ENCODE results near the gene NXPE3.

Gene NXPE3

DNA sequence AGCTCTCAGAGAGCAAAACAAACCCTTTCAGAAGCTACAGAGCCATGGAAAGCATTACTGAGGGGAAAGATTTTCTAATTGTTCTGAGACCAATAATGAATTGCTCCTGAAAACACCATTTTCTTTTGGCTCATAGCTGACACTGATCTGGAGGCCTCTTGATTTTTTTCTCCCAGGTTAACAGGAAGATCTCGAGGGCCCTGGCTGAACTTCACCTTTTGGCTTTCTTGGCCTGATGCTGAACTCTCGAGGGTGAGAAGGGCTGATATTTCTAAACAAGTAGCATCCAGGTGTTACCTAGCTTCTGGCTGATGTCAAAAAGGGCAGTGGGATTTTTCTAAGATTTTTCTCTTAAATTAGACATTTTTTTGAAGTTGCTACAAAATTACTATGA, 50.4 kb downstream of the NXPE3 start:
- DNase-seq (ENCODE audit: low spot score), result no peak

DNA sequence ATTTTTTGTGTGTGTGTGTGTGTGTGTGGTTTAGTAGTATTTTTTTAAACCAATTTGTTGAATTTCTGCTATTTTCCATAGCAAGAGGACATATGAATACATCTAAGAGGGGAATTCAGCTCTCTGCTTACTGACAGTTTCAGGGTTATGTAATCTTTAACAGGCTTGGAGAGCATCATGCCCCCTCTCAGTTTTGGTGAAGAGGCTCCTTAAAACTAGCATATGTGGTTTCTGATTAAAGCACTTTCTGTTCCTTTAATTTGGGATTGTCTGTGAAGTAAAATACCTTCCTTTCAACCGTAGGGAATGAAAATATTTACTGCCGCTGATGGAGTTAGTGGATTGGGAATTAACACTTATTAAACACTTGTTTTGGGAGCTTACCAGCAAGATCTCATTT, 50.9 kb downstream of the NXPE3 start:
- DNase-seq (ENCODE audit: low spot score), result no peak

DNA sequence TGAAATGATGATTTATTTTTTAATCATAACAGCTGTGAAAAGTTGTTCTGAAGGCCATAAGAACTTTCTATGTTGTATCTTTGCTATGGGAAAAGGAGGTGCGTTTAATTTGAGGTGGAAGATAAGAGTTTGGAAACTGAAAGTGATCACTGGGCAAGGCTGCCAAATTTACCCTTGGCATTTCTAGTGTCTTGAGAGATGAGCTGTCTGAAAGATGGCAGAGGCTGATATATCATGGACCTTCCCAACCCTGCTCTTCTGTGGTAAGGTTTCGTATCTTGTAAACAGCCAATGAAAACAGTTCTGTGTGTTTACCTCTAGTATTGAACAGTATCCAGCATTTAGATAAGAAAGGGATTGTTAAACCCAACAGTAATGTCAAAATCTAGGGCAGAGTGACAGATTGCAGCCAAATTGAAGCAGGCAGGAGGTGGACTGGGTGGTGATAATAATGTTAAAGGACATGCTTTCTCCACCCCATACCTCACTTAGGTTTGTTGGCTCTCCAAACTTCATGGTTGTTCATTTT, 54.5 kb downstream of the NXPE3 start:
- DNase-seq (ENCODE audit: low spot score), result no peak

DNA sequence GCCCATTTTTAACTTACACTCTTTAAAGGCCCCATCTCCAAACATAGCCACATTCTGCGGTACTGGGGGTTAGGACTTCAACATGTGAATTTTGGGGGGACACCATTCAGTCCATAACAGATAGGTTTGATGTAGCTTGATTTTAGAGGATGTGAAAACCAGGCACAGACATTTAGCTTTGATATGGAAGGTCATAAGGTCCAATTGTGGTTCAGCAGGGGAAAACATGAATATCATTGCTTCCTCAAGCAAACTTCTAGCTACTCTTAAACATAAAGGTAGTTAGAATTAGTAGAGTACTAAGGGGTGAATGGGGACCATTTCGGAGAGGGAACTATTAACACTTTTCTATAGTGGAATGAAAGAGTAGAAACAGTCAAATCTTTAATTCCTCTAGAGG, 56.7 kb downstream of the NXPE3 start:
- no peak for DNase-seq (ENCODE audit: low spot score)

DNA sequence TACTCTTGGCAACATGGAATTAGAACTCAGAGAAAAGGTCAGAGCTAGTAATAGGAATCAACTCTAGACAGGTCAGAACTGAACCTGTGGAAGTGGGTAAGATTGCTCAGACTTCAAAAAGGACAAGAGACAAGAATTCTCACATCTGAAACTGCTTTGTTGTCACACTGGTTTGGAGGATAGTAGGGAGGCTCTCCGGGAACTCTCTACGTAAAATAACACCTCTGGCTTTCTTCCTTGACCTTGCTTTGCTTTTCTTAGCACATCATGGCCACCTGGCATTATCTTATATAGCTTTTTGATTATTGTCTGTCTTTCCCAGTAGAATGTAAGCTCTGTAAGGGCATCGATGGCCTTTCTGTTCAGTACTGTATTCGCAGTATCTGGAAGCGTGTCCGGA, 57.1 kb downstream of the NXPE3 start:
- DNase-seq (ENCODE audit: low spot score), result no peak

- DNase-seq (ENCODE audit: low spot score), result no peak
Measured at GRCh38 chr3:101836652-101837598, 57.9 kb downstream of the NXPE3 start.

DNA sequence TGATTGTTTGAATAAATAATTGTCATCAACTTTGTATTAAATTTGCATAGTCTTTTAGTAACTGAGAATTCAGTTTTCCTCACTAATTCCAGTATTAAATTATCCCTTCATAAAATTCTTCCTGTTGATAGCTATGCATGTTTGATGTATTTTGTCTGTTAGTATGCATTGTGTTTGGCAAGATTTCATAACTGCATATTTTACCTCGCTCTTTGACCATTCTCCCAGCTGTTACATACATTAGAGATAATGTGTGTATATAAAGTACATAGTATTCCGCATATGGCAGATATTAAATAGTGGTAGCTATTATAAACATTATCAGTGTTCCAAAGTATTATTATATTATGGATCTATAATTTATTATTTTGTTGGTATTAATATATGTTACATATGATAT, 59.7 kb downstream of the NXPE3 start:
- no peak for DNase-seq (ENCODE audit: low spot score)

DNA sequence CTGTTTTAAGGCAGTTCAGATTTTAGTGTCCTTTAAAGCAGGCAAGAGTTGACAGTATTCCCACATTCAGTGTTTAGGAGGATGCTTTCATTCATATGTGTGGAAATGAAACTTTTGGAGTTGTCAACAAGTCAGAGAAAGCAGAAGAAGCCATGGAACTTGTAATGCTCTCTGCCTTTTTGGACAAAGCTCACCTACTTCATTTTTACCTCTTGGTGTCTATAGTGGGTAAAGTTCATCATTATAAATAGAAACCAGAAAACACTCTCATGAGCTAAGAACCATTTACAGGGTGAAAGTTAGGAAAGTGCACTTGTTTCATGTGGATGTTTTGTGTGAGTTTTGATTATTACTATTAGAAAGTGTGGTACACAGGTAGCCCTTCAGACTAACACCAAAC, 61.1 kb downstream of the NXPE3 start:
- no peak for DNase-seq (ENCODE audit: low spot score)

GRCh38 chr3:101842245-101842934, 63.4 kb downstream of the NXPE3 start:
- no peak for DNase-seq (ENCODE audit: low spot score)

DNA sequence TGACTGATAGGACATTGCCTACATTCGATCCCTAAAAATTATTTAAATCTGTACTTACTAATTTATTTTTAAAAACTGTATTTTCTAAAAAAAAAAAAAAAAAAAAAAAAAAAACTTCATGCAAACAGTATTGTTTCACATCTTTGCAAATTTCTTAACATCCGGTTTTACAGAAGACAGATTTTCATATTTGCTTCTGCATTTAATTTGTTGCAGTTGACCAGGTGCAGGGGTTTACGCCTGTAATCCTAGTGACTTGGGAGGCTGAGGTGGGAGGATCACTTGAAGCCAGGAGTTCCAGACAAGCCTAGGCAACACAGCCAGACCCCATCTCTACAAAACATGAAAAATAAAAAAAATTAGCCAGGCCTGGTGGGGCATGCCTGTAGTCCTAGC, 63.9 kb downstream of the NXPE3 start:
- no peak for DNase-seq (ENCODE audit: low spot score)

DNA sequence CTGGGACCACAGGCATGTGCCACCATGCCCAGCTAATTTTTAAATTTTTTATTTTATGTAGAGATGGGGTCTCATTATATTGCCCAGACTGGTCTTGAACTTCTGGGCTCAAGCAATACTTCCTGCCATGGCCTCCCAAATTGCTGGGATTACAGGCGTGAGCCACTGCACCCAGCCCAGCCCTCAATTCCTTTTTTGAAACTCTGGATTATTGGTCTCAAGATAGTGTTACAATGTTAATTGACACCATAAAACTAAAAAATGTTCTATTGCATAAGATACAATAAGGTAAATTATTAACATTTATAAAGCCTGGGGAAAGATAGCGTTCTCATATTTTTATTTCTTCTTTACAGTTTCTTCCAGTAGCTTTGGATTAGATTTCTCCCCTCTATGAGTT, 66.4 kb downstream of the NXPE3 start:
- DNase-seq (ENCODE audit: low spot score), result no peak

DNA sequence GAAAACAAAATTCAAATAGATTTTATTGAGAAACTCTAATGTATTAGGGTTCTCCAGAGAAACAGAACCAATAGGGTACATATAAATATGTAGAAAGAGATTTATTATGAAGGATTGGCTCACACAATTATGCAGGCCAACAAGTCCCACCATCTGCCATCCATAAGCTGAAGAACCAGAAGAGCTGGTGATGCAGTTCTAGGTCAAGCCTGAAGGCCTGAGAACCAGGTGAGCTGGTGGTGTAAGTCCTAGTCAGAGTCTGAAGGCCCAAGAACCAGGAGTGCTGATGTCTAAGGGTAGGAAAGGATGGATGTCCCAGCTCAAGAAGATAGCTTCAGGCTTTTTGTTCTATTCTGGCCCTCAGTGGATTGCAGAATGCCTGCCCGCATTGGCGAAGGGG, 67.7 kb downstream of the NXPE3 start:
- DNase-seq (ENCODE audit: low spot score), result no peak

DNA sequence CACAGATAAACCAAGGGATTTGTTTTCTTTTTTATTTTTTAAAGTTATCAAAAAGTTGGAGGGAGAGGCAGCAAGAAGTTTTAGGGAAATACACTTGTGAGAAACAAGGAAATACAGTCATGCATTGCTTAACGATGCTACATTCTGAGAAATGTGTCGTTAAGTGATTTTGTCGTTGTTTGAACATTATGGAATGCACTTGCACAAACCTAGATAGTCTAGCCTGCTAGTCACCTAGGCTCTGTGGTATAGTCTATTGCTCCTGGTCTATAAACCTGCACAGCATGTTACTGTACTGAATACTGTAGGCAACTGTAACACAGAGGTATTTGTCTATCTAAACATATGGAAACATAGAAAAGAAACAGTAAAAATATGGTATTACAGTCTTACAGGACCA, 68.3 kb downstream of the NXPE3 start:
- DNase-seq (ENCODE audit: low spot score), result no peak

DNA sequence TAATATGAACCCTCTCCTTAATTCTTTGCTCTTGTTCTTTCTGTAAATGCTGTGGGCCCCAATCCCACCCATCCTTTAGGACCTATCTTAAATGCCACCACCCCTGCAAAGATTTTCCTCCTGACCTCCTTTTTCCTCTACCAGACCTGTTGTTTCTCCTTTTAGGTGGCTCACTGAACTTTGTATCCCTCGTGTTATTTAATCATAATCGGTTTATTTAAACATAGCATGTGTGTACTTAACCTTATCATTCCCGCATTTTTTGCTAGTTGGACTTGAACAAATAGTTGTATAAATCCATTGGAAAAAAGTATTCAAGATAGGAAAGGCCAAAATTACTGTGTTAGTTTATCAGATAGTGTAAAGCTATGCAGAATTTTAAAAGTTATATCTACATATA, 69.3 kb downstream of the NXPE3 start:
- no peak for DNase-seq (ENCODE audit: low spot score)

GRCh38 chr3:101848754-101849713, 70.0 kb downstream of the NXPE3 start, which contains the start of gene NFKBIZ:
Gene NFKBIZ (plus strand): TSS chr3:101849514. CDS start chr3:101849629, 115 bp downstream.
- peak; percentile 75 for DNase-seq (ENCODE audit: low spot score)

DNA sequence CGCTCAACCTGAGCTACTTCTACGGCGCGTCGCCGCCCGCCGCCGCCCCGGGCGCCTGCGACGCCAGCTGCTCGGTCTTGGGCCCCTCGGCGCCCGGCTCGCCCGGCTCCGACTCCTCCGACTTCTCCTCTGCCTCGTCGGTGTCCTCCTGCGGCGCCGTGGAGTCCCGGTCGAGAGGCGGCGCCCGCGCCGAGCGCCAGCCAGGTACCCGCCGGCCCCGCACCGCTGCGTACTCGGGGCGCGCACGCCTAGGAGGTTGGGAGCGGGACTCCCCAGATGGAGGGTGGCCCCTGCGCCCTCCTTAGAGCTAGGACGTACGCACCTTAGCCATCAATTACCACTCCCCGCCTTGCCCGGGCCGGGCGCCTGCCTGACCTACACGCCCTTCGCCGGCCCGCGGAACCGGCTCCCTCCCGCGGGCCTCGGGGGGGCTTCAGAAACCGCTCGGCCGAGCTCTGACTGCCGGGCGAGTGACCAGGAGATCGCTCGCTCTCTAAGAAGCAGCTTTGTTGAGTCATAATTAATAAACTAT, 70.8 kb downstream of the NXPE3 start:
- peak; percentile 63 for DNase-seq (ENCODE audit: low spot score)

DNA sequence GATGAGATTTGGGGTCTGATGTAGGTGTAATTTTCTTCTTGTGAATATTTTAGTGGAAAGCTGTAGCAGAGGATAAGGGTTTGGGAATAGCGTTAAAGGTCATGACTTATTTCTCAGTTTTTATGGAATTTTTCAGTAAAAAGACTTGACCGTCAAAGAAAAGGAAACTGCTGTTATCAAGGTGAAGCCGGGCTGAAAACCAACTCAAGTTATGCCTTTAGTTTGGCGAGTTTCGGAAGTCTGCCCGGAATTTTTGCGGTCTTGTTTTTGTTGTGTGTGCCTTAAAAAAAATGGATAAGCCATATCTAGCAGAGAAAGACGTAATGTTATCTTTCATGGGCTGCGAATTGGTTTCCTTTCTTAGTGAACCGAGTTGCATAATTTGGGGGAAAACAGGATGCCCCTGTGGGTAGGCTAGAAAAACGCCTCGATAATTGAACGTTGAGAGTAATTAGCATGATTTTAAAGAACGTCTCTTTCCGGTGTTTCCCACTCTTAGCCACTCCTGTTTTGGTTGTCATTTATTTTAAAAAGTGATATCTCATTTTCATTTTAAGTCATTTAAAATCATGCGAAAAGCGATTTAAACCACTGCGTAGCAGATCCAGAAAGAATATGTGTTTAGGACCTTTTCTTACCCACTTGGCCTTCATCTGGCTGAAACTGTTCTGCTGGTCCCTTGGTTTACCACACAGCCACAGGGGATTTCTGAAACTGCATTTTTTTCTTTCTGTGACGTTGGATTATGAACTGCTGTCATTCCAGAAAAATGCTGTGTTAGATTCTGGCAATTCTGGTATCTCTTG, 71.4 kb downstream of the NXPE3 start:
- peak; percentile 45 for DNase-seq (ENCODE audit: low spot score)

- DNase-seq (ENCODE audit: low spot score), result peak; percentile 37
Measured at GRCh38 chr3:101851072-101851770, 72.2 kb downstream of the NXPE3 start.

DNA sequence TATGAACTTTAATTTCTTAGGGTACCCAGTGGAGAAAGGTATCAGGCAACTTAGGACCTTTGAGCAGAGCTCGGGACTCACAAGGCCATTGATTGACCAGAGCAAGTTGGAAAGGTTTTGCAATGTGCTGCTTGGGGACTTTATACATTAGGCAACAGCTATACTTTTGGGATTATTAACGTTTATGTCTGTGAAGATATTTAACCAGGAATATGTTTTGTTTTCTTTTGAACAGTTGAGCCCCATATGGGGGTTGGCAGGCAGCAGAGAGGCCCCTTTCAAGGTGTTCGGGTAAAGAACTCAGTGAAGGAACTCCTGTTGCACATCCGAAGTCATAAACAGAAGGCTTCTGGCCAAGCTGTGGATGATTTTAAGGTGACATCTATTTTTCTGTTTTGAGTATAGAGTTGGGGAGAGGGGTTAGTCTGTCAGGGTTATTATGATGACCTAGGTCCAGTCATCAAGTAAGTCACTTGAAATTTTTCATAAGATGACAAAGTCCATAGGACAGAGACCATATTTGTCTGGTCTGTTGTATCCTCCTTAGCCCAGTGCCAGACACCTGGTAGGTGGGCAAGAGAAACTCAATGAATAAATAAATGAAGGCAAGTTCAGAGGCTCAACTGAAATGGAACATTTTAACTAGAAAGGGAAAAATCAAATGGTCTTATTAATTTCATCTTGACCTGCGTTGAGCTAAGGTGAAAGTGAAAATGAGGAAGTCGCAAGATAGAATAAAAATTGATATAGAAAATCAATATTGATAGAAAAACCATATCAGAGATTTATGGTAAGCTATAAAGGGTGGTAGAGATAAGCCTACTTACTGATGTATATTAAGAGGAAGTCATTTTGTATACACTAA, 73.1 kb downstream of the NXPE3 start:
- DNase-seq (ENCODE audit: low spot score), result no peak

All from hematopoietic multipotent progenitor cell treated with erythropoietin and hydrocortisone succinate and interleukin-3 and kit ligand, for 17 days (in vitro differentiated cells).